IMR-90 (cell line): Measurements from ENCODE around the gene ST3GAL5.

Source experiments
- BHLHE40 ChIP-seq: fragments of 150-350 bp; IDR thresholded peaks from 2 replicates; pipeline ENCODE4 v1.6.1; 2016; ENCODE audit warnings: mild to moderate bottlenecking, low read depth, low read length
- CTCF ChIP-seq: conservative IDR thresholded peaks from 2 replicates; pipeline ENCODE4 v1.5.1; 2012; ENCODE audit warnings: mild to moderate bottlenecking, low read depth, low read length, improper control_type of control experiment
- ELK1 ChIP-seq: fragments of 150-350 bp; IDR thresholded peaks from 2 replicates; pipeline ENCODE4 v1.6.1; 2016; ENCODE audit warnings: low read depth, mild to moderate bottlenecking, low read length, moderate library complexity, borderline replicate concordance
- MAFK ChIP-seq: IDR thresholded peaks from 2 replicates; pipeline ENCODE4 v1.6.1; 2012; ENCODE audit warnings: low read depth, low read length, improper control_type of control experiment
- MAZ ChIP-seq: IDR thresholded peaks from 2 replicates; pipeline ENCODE4 v1.6.1; 2012; ENCODE audit warnings: low read depth, mild to moderate bottlenecking, low read length, improper control_type of control experiment, moderate library complexity, borderline replicate concordance
- MXI1 ChIP-seq: IDR thresholded peaks from 2 replicates; pipeline ENCODE4 v1.6.1; 2012; ENCODE audit warnings: low read depth, mild to moderate bottlenecking, low read length, moderate library complexity, borderline replicate concordance
- POLR2A ChIP-seq: IDR thresholded peaks from 2 replicates; pipeline ENCODE4 v1.6.1; 2012; ENCODE audit warnings: mild to moderate bottlenecking, low read depth, low read length
- RAD21 ChIP-seq: IDR thresholded peaks from 2 replicates; pipeline ENCODE4 v1.6.1; 2012; ENCODE audit warnings: low read length, improper control_type of control experiment
- RCOR1 ChIP-seq: IDR thresholded peaks from 2 replicates; pipeline ENCODE4 v1.6.1; 2012; ENCODE audit warnings: mild to moderate bottlenecking, low read length, improper control_type of control experiment; ENCODE audit not compliant: insufficient replicate concordance
- RFX5 ChIP-seq: IDR thresholded peaks from 2 replicates; pipeline ENCODE4 v1.8.0; 2012; ENCODE audit warnings: low read depth, mild to moderate bottlenecking, low read length, moderate library complexity
- SMC3 ChIP-seq: fragments of 150-350 bp; IDR thresholded peaks from 2 replicates; pipeline ENCODE4 v1.6.1; 2016; ENCODE audit warnings: low read depth, mild to moderate bottlenecking, antibody characterized with exemption, low read length, moderate library complexity
- USF2 ChIP-seq: fragments of 150-350 bp; IDR thresholded peaks from 2 replicates; pipeline ENCODE4 v1.6.1; 2017; ENCODE audit warnings: mild to moderate bottlenecking, antibody characterized with exemption, low read length, low read depth

GRCh38 chr2:85900366-85900765 lies 11.6 kb upstream of the ST3GAL5 start:
- TF ChIP-seq RCOR1 = no peak
- TF ChIP-seq POLR2A = no peak
- no peak for TF ChIP-seq CTCF
- no peak for TF ChIP-seq BHLHE40
- no peak for TF ChIP-seq RAD21
- no peak for TF ChIP-seq RFX5
- TF ChIP-seq MXI1 = no peak
- TF ChIP-seq ELK1 = no peak
- TF ChIP-seq USF2 = no peak
- no peak for TF ChIP-seq SMC3
- TF ChIP-seq MAZ = no peak
- no peak for TF ChIP-seq MAFK
